Measurements from ENCODE around the gene HDGFL2. TPM values are rescaled to one million over a fixed set of nuclear protein-coding genes. Genes with fewer than 3 reads are reported as not detected.

Gene HDGFL2
- total RNA-seq, 1 donor, result 60.9 TPM

DNA sequence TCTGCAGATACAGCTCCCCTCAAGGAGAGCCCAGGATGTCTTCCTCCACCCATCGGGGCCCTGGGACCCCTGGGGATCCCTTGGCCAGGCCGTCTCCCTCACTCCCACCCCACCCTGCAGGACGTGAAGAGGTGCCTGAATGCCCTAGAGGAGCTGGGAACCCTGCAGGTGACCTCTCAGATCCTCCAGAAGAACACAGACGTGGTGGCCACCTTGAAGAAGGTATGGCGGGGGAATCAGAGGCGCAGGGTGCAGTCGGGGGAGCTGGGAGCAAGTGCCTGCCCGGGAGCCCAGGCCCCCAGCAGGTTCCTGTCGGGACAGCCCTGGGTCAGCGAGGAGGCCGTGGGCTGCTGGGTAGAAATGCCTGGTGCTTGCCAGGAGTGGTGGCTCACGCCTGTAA is 26.6 kb downstream of the HDGFL2 start:
- DNase-seq (ENCODE audit: low read depth), result no peak
- no peak for TF ChIP-seq CTCF (IDR thresholded peaks at IDR 0.05; ENCODE audit: insufficient read depth, low read depth, low read length)
- H3K4me3 ChIP-seq (ENCODE audit: low read depth, low read length), result no peak overlapping the region

DNA sequence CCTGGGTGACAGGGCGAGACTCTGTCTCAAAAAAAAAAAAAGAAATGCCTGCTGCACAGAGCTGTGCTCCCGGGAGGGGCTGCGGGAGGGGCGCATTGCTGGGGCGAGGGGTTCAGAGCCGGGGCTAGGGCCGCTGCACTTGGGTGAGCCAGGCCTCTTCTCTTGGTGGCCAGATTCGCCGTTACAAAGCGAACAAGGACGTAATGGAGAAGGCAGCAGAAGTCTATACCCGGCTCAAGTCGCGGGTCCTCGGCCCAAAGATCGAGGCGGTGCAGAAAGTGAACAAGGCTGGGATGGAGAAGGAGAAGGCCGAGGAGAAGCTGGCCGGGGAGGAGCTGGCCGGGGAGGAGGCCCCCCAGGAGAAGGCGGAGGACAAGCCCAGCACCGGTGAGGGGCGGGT is 27.2 kb downstream of the HDGFL2 start:
- TF ChIP-seq CTCF (IDR thresholded peaks at IDR 0.05; ENCODE audit: insufficient read depth, low read depth, low read length), result no peak
- DNase-seq (ENCODE audit: low read depth), result no peak
- H3K4me3 ChIP-seq (ENCODE audit: low read depth, low read length), result no peak overlapping the region

- TF ChIP-seq CTCF (IDR thresholded peaks at IDR 0.05; ENCODE audit: insufficient read depth, low read depth, low read length), result no peak
- no peak for DNase-seq (ENCODE audit: low read depth)
- H3K4me3 ChIP-seq (ENCODE audit: low read depth, low read length), result no peak overlapping the region
These were observed 27.8 kb downstream of the HDGFL2 start for GRCh38 chr19:4499855-4500254.

DNA sequence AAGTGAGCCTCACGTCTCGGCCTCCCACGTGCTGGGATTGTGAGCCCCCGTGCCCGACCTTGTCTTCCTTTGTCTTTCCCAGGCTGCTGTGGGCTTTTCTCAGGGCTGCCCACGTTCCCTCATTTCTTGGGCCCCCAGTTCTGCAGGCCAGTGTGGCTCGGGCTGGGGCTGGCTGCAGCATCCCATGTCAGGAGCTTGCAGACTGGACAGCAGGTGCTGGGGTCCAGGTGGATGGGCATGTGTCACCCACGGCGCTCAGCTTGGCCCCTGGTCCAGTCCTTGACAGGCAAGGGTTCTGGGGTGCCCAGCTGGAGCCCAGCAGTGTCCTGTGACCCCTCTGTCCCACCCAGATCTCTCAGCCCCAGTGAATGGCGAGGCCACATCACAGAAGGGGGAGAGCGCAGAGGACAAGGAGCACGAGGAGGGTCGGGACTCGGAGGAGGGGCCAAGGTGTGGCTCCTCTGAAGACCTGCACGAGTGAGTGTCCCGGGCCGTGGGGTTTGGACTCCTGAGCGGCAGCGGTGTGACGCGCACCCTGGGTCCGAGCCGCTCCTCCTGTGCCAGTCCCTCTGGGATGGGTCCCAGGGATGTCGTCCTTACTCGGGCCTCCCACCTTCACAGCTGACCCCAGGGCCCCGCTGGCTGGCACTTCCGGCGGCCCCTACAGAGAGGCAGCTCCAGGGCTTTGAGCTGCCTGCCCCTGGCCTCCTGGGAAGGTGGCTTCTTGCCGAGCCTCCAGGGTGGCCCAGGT is 28.9 kb downstream of the HDGFL2 start:
- no peak for DNase-seq (ENCODE audit: low read depth)
- H3K4me3 ChIP-seq (ENCODE audit: low read depth, low read length), result no peak overlapping the region
- TF ChIP-seq CTCF (IDR thresholded peaks at IDR 0.05; ENCODE audit: insufficient read depth, low read depth, low read length), result no peak

GRCh38 chr19:4501691-4502090 is 29.6 kb downstream of the HDGFL2 start:
- no peak for TF ChIP-seq CTCF (IDR thresholded peaks at IDR 0.05; ENCODE audit: insufficient read depth, low read depth, low read length)
- H3K4me3 ChIP-seq (ENCODE audit: low read depth, low read length), result no peak overlapping the region
- DNase-seq (ENCODE audit: low read depth), result no peak

DNA sequence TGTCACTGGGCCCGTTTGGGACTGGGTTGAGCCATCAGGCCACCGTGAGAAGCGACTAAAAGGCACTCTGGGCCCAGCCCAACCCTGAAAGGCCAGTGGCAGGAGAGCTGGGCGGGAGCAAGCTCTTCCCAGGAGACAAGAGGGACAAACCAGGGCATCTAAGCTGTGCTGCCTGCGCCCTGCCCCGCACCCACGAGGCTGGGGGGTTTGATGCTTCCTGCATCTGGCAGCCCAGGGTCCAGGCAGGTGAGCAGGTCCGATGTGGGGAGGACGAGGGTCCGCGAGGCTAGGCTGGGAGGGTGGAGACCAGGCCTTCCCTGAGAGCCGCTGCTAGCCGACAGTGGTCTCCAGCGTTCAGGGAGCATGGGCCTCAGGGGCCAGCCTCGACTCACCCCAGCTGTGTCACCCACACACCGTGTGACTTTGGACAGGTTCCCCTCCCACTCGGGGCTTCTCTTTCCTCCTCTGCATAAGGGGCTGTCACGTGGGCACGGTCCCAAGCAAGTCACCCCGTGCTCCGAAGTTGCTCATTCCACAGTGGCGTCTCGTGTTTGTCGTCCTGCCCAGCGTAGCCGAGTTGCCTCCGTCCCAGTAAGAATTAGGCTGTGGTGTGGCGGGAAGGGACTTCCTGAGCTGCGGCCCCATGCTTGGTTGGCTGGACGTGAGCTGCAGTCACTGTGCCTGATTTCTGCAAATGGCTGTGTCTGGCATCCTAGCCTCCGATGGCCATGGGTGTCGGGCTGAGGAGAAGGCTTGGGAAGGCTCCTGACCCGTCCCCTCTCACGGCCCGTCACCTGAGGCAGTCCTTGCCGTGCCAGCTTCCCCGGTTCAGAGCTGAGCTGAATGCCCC is 30.4 kb downstream of the HDGFL2 start:
- H3K4me3 ChIP-seq (ENCODE audit: low read depth, low read length), result no peak overlapping the region
- TF ChIP-seq CTCF (IDR thresholded peaks at IDR 0.05; ENCODE audit: insufficient read depth, low read depth, low read length), result no peak
- no peak for DNase-seq (ENCODE audit: low read depth)

Measured in fibroblast of villous mesenchyme (primary cell).